HCT116 (cell line): ENCODE data around the gene PTPRA. TPM values are rescaled to one million over a fixed set of nuclear protein-coding genes. Genes with fewer than 3 reads are reported as not detected.

ENCODE experiments used
- ATAC-seq: fragments of 200-7000 bp; cut with Tn5 transposase; 2 replicates; pipeline ENCODE4 v1.9.1; 2020; ENCODE audit warnings: mild to moderate bottlenecking, moderate library complexity
- BruUV-seq: library from RNA; stranded (reverse); fragments of 400-500 nt; replicated peaks from 2 replicates; lab custom pipeline; 2021; lab: Mats Ljungman, UMichigan
- CTCF ChIA-PET: fragments of 300-600 bp; sonication (Branson Sonifier 250); formaldehyde crosslinking; loops from one replicate; lab custom pipeline; 2021; ENCODE audit warnings: antibody characterized with exemption; lab: Charles Lee
- POLR2A ChIA-PET: fragments of 300-600, 350-600 bp; sonication (Branson Sonifier 250); formaldehyde crosslinking; loops from one replicate; lab custom pipeline; 2021; ENCODE audit warnings: antibody characterized with exemption; lab: Charles Lee
- RAD21 ChIA-PET, 2 experiments: fragments of 300-600 bp; sonication (Branson Sonifier 250); formaldehyde crosslinking; loops; one replicate each; lab custom pipeline; 2023; ENCODE audit warnings: low total read pairs in 2 of 2; ENCODE audit not compliant: uncharacterized antibody in 2 of 2, unreplicated experiment in 2 of 2, low non-redundant PET in 1 of 2; lab: Charles Lee
- DNase-seq: peaks from one replicate; pipeline ENCODE4 v3.0.0-alpha.2; 2010; ENCODE audit warnings: low read depth, low spot score
- H2AFZ ChIP-seq: fragments of 200-600 bp; shearing (Covaris generic), sonication (generic); 2 replicates; pipeline ENCODE4 v1.6.1; 2017; ENCODE audit warnings: low read depth, mixed run types, mixed read lengths, antibody characterized with exemption, low read length; ENCODE audit not compliant: poor library complexity, severe bottlenecking
- H3K27ac ChIP-seq: 2 replicates; pipeline ENCODE4 v1.5.1; 2012; ENCODE audit warnings: low read depth, low read length
- H3K27me3 ChIP-seq: fragments of 200-600 bp; sonication (generic); 2 replicates; pipeline ENCODE4 v1.6.1; 2016; ENCODE audit warnings: mixed run types, low read length, mixed read lengths; ENCODE audit not compliant: insufficient read depth
- H3K36me3 ChIP-seq, 2 experiments: fragments of 200-500 bp in 1 of 2; fragments of 200-600 bp in 1 of 2; sonication (Bioruptor generic) in 1 of 2; sonication (generic) in 1 of 2; 2 replicates each; pipeline versions ENCODE4 v1.5.1 to v1.6.1; 2014 to 2016; ENCODE audit warnings: low read length in 2 of 2, inconsistent platforms in 1 of 2, mixed read lengths in 1 of 2, mixed run types in 1 of 2; ENCODE audit not compliant: insufficient read depth in 2 of 2, control insufficient read depth in 1 of 2
- H3K4me1 ChIP-seq, 2 experiments: fragments of 200-600 bp in 1 of 2; sonication (generic) in 1 of 2; 2 replicates each; pipeline versions ENCODE4 v1.5.1 to v1.6.1; 2012 to 2017; ENCODE audit warnings: low read length in 2 of 2, inconsistent platforms in 1 of 2, mild to moderate bottlenecking in 1 of 2, mixed read lengths in 1 of 2, mixed run types in 1 of 2, moderate library complexity in 1 of 2; ENCODE audit not compliant: insufficient read depth in 2 of 2, control insufficient read depth in 1 of 2
- H3K4me2 ChIP-seq: fragments of 200-600 bp; sonication (generic); 2 replicates; pipeline ENCODE4 v1.6.1; 2017; ENCODE audit warnings: mixed run types, low read length, mixed read lengths
- H3K4me3 ChIP-seq, 2 experiments: fragments of 200-600 bp in 1 of 2; sonication (generic) in 1 of 2; replicated peaks in 1 of 2; 2 replicates each; pipeline ENCODE4 v1.5.1; 2011 to 2016; ENCODE audit warnings: low read length in 2 of 2, control low read depth in 1 of 2, low read depth in 1 of 2, mild to moderate bottlenecking in 1 of 2, mixed read lengths in 1 of 2, mixed run types in 1 of 2
- H3K79me2 ChIP-seq: fragments of 200-600 bp; sonication (generic); 2 replicates; pipeline ENCODE4 v1.6.1; 2017; ENCODE audit warnings: mild to moderate bottlenecking, mixed run types, low read length, moderate library complexity, mixed read lengths; ENCODE audit not compliant: insufficient read depth
- H3K9ac ChIP-seq: fragments of 200-600 bp; sonication (generic); 2 replicates; pipeline ENCODE4 v1.6.1; 2016; ENCODE audit warnings: low read length, mixed read lengths
- H3K9me2 ChIP-seq: fragments of 200-600 bp; sonication (generic), shearing (Covaris generic); 2 replicates; pipeline ENCODE4 v1.6.1; 2017; ENCODE audit warnings: mixed run types, mild to moderate bottlenecking, moderate library complexity; ENCODE audit not compliant: insufficient read depth
- H3K9me3 ChIP-seq, 2 experiments: fragments of 200-500 bp in 1 of 2; fragments of 200-600 bp in 1 of 2; sonication (Bioruptor generic) in 1 of 2; sonication (generic) in 1 of 2; 2 replicates each; pipeline ENCODE4 v1.6.1; 2014 to 2017; ENCODE audit warnings: low read length in 2 of 2, mixed read lengths in 2 of 2, inconsistent platforms in 1 of 2, low read depth in 1 of 2, mild to moderate bottlenecking in 1 of 2, mixed run types in 1 of 2, moderate library complexity in 1 of 2; ENCODE audit not compliant: control insufficient read depth in 1 of 2, insufficient read depth in 1 of 2
- H4K20me1 ChIP-seq: fragments of 200-600 bp; sonication (generic), shearing (Covaris generic); 2 replicates; pipeline ENCODE4 v1.6.1; 2017; ENCODE audit warnings: mixed run types, mild to moderate bottlenecking, moderate library complexity; ENCODE audit not compliant: insufficient read depth
- CTCF ChIP-seq, 3 experiments: fragments of 200-600 bp in 1 of 3; sonication (generic) in 1 of 3; IDR thresholded peaks in 2 of 3; conservative IDR thresholded peaks in 1 of 3; 2 replicates each; pipeline ENCODE4 v1.5.1; 2012 to 2017; ENCODE audit warnings: low read depth in 2 of 3, low read length in 2 of 3, antibody characterized with exemption in 1 of 3, borderline replicate concordance in 1 of 3, control low read depth in 1 of 3, mild to moderate bottlenecking in 1 of 3, mixed read lengths in 1 of 3, mixed run types in 1 of 3, moderate library complexity in 1 of 3; ENCODE audit not compliant: insufficient read depth in 1 of 3
- ELF1 ChIP-seq: IDR thresholded peaks from 2 replicates; pipeline ENCODE4 v1.6.1; 2012; ENCODE audit warnings: low read depth, borderline replicate concordance
- RAD21 ChIP-seq: IDR thresholded peaks from 2 replicates; pipeline ENCODE4 v1.6.1; 2012; ENCODE audit warnings: low read depth, mild to moderate bottlenecking
- SP1 ChIP-seq: IDR thresholded peaks from 2 replicates; pipeline ENCODE4 v1.6.1; 2012; ENCODE audit warnings: low read depth
- SRF ChIP-seq: IDR thresholded peaks from 2 replicates; pipeline ENCODE4 v1.6.1; 2012; ENCODE audit warnings: low read depth
- YY1 ChIP-seq: IDR thresholded peaks from 2 replicates; pipeline ENCODE4 v1.6.1; 2011; ENCODE audit warnings: low read length, low read depth, moderate library complexity, mild to moderate bottlenecking; ENCODE audit not compliant: insufficient replicate concordance; ENCODE audit errors: extremely low read depth
- ZFX ChIP-seq: fragments of 450-650 bp; IDR thresholded peaks from 2 replicates; pipeline ENCODE4 v1.6.1; 2017
- intact Hi-C: fragments of 100-400 bp; cut with micrococcal nuclease; formaldehyde crosslinking; loops from 2 replicates; pipeline ENCODE4 v1.10.0; 2022
- total RNA-seq: library from RNA; stranded (reverse); gene quantifications from one replicate; pipeline ENCODE4 v1.2.1, GENCODE V29; 2021; ENCODE audit not compliant: unreplicated experiment

The PTPRA gene
- total RNA-seq, 1 experiment from 2014 or later, result 44.6 TPM

GRCh38 chr20:3000852-3001523 is 127.7 kb downstream of the PTPRA start:
- H3K4me1 ChIP-seq, result no peaks in the 10 kb centered on the region
- ATAC-seq (peak; percentile 83), DNase-seq (peak; percentile 46)
- no peak overlapping the region for H3K4me2 ChIP-seq
- H3K9me3 ChIP-seq, result no peaks in the 10 kb centered on the region
- no peaks in the 10 kb centered on the region for H3K9me2 ChIP-seq
- H4K20me1 ChIP-seq, result no peaks in the 10 kb centered on the region
- peaks cover 0 to 5% of the 10 kb centered on the region in 2 experiments; a peak in 2 of 4 replicates for H3K36me3 ChIP-seq
- no peak overlapping the region for H3K4me3 ChIP-seq
- no peak for TF ChIP-seq SP1
- no peak for TF ChIP-seq ELF1
- TF ChIP-seq RAD21, result peak; percentile 70
- no peak for TF ChIP-seq ZFX
- TF ChIP-seq SRF, result no peak
- TF ChIP-seq CTCF (IDR thresholded peaks at IDR 0.05 in 2 of 3, conservative IDR thresholded peaks at IDR 0.05 in 1 of 3; ENCODE audit: borderline replicate concordance in 1 of 3, insufficient read depth in 1 of 3, low read depth in 2 of 3, low read length in 2 of 3), result peak; percentile 44 to 62 (median 59)
- TF ChIP-seq YY1, result no peak
- H2AFZ ChIP-seq, result no peak overlapping the region
- no peaks in the 10 kb centered on the region for H3K27me3 ChIP-seq
- ChIA-PET CTCF (interaction anchor here (0.6 to 2.0 kb wide), 14 partner anchors 81 to 793 kb away, joined by 3 to 17 read pairs (median 4); partner anchors contain the start of genes PCED1A and VPS16), POLR2A (no interaction called here), RAD21 (interaction anchor here (0.7 to 1.0 kb wide), 5 partner anchors 10 to 248 kb away, joined by 3 read pairs; no protein-coding TSS in a partner anchor)
- intact Hi-C loops, result loop anchor here (1.0 kb wide), 2 partner anchors 87 to 245 kb away; no protein-coding TSS in a partner anchor
- H3K27ac ChIP-seq, result no peak overlapping the region
- no peaks in the 10 kb centered on the region for H3K79me2 ChIP-seq
- H3K9ac ChIP-seq, result no peak overlapping the region
- BruUV-seq, result no TSS peak
